ENCODE measurements around the gene HSPA6.
"Not testable (repeated sequence)": the region's sequence is repeated elsewhere in the genome, so short reads cannot be mapped to it uniquely, and the experiment has no call there.

HSPA6 gene

GRCh38 chr1:161531986-161532643 is 7.8 kb downstream of the HSPA6 start:
- H3K4me3 ChIP-seq (ENCODE audit: low read length in 2 of 2), result no peak overlapping the region
- no peak overlapping the region for H2BK15ac ChIP-seq (ENCODE audit: low read length)
- peaks cover 0 to 16% (median 5%) of the 10 kb centered on the region in 3 experiments for H3K27me3 ChIP-seq (ENCODE audit: control insufficient read depth in 3 of 3, insufficient read depth in 3 of 3, low read depth in 1 of 3, low read length in 3 of 3)
- H4K8ac ChIP-seq (ENCODE audit: low read depth, low read length), result no peak overlapping the region
- H2BK120ac ChIP-seq (ENCODE audit: low read depth, low read length), result no peak overlapping the region
- H2AK5ac ChIP-seq (ENCODE audit: low read depth, low read length), result no peak overlapping the region
- WGBS, 2 donors (ENCODE audit: extremely low coverage in 2 of 2, insufficient read length in 2 of 2, insufficient replicate concordance in 1 of 2), result no CpG with 5 or more reads among the region's 22 CpGs
- no peak overlapping the region for H3K18ac ChIP-seq (ENCODE audit: low read length)
- H3K4ac ChIP-seq (ENCODE audit: low read length), result no peak overlapping the region
- H2BK12ac ChIP-seq (ENCODE audit: low read length), result no peak overlapping the region
- H3K9me3 ChIP-seq (replicated peaks in 1 of 2; ENCODE audit: control insufficient read depth in 2 of 2, insufficient read depth in 1 of 2, low read depth in 1 of 2, low read length in 2 of 2), result no peaks in the 10 kb centered on the region
- no peaks in the 10 kb centered on the region for H3K36me3 ChIP-seq (replicated peaks in 1 of 2; ENCODE audit: control insufficient read depth in 2 of 2, insufficient read depth in 2 of 2, low read length in 2 of 2)
- no peak overlapping the region for H3K14ac ChIP-seq (ENCODE audit: low read length)
- H3K23ac ChIP-seq (ENCODE audit: low read depth, low read length, poor library complexity), result no peak overlapping the region
- H3K79me1 ChIP-seq (ENCODE audit: low read depth, low read length), result no peaks in the 10 kb centered on the region
- H4K91ac ChIP-seq (ENCODE audit: low read depth, low read length, poor library complexity), result no peak overlapping the region
- DNase-seq (ENCODE audit: low spot score), result no peak
- no peak overlapping the region for H3K9ac ChIP-seq (ENCODE audit: low read depth, low read length, poor library complexity)
- H3K4me1 ChIP-seq (ENCODE audit: control insufficient read depth in 2 of 2, insufficient read depth in 1 of 2, low read depth in 1 of 2, low read length in 2 of 2), result peaks cover 2 to 8% of the 10 kb centered on the region in 2 donors
- H3K27ac ChIP-seq (replicated peaks; ENCODE audit: low read length), result no peak overlapping the region
- peak overlapping the region; percentile 36 for H2AFZ ChIP-seq (ENCODE audit: low read length)
- peak overlapping the region; percentile 64 for H3K4me2 ChIP-seq (ENCODE audit: insufficient read depth, low read length, poor library complexity, severe bottlenecking)
- no peak overlapping the region for H2BK5ac ChIP-seq (ENCODE audit: low read length)

GRCh38 chr1:161532644-161533567 is 8.6 kb downstream of the HSPA6 start:
- H3K36me3 ChIP-seq (replicated peaks in 1 of 2; ENCODE audit: control insufficient read depth in 2 of 2, insufficient read depth in 2 of 2, low read length in 2 of 2); H3K79me1 ChIP-seq (ENCODE audit: low read depth, low read length); H3K4ac ChIP-seq (ENCODE audit: low read length); H3K9ac ChIP-seq (ENCODE audit: low read depth, low read length, poor library complexity); H3K4me3 ChIP-seq (ENCODE audit: low read length in 2 of 2); H2BK15ac ChIP-seq (ENCODE audit: low read length); H4K8ac ChIP-seq (ENCODE audit: low read depth, low read length); H3K4me1 ChIP-seq (ENCODE audit: control insufficient read depth in 2 of 2, insufficient read depth in 1 of 2, low read depth in 1 of 2, low read length in 2 of 2); H3K23ac ChIP-seq (ENCODE audit: low read depth, low read length, poor library complexity); H4K91ac ChIP-seq (ENCODE audit: low read depth, low read length, poor library complexity); H2BK5ac ChIP-seq (ENCODE audit: low read length); H2BK120ac ChIP-seq (ENCODE audit: low read depth, low read length); H3K14ac ChIP-seq (ENCODE audit: low read length); H2AK5ac ChIP-seq (ENCODE audit: low read depth, low read length); H3K9me3 ChIP-seq (replicated peaks in 1 of 2; ENCODE audit: control insufficient read depth in 2 of 2, insufficient read depth in 1 of 2, low read depth in 1 of 2, low read length in 2 of 2); H2BK12ac ChIP-seq (ENCODE audit: low read length): not testable (repeated sequence)
- Histone ChIP-seq H3K18ac (ENCODE audit: low read length) (peak overlapping the region; percentile 51), H3K27me3 (ENCODE audit: control insufficient read depth in 3 of 3, insufficient read depth in 3 of 3, low read depth in 1 of 3, low read length in 3 of 3) (peaks cover 0 to 16% (median 5%) of the 10 kb centered on the region in 3 experiments), H2AFZ (ENCODE audit: low read length) (peak overlapping the region; percentile 36), H3K4me2 (ENCODE audit: insufficient read depth, low read length, poor library complexity, severe bottlenecking) (peak overlapping the region; percentile 38), H3K27ac (replicated peaks; ENCODE audit: low read length) (peak overlapping the region; percentile 19)
- DNase-seq (ENCODE audit: low spot score), result peak; percentile 44
- WGBS, 2 donors (ENCODE audit: extremely low coverage in 2 of 2, insufficient read length in 2 of 2, insufficient replicate concordance in 1 of 2), result no CpG with 5 or more reads among the region's 16 CpGs

DNA sequence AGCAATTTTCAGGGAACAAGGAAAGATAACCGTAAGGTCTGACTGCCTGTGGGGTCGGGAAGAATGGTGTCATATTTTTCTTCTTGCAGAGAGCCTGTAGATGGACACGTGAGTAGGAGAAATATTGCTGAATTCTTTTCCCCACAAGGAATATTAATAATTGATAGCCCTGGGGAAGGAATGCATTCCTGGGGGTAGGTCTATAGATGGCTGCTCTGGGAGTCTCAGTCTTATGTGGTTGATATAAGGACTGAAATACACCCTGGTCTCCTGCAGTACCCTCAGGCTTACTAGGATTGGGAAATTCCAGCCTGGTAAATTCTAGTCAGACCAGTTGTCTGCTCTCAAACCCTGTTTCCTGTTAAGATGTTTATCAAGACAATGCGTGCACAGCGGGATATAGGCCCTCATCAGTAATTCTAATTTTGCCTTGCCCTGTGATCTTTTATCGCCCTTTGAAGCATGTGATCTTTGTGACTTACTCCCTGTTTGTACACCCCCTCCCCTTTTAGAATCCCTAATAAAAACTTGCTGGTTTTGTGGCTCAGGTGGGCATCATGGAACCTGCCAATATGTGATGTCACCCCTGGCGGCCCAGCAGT is 12.8 kb downstream of the HSPA6 start:
- WGBS, 2 donors (ENCODE audit: extremely low coverage in 2 of 2, insufficient read length in 2 of 2, insufficient replicate concordance in 1 of 2), result no CpG with 5 or more reads among the region's 7 CpGs
- H3K9ac ChIP-seq (ENCODE audit: low read depth, low read length, poor library complexity); H3K79me1 ChIP-seq (ENCODE audit: low read depth, low read length); H3K23ac ChIP-seq (ENCODE audit: low read depth, low read length, poor library complexity); H4K8ac ChIP-seq (ENCODE audit: low read depth, low read length); H3K4me3 ChIP-seq (ENCODE audit: low read length in 2 of 2); H3K36me3 ChIP-seq (replicated peaks in 1 of 2; ENCODE audit: control insufficient read depth in 2 of 2, insufficient read depth in 2 of 2, low read length in 2 of 2); H3K4me2 ChIP-seq (ENCODE audit: insufficient read depth, low read length, poor library complexity, severe bottlenecking); H4K91ac ChIP-seq (ENCODE audit: low read depth, low read length, poor library complexity); H2BK5ac ChIP-seq (ENCODE audit: low read length); H3K14ac ChIP-seq (ENCODE audit: low read length); H2BK15ac ChIP-seq (ENCODE audit: low read length); H2BK120ac ChIP-seq (ENCODE audit: low read depth, low read length); H3K27ac ChIP-seq (replicated peaks; ENCODE audit: low read length); DNase-seq (ENCODE audit: low spot score); H3K4me1 ChIP-seq (ENCODE audit: control insufficient read depth in 2 of 2, insufficient read depth in 1 of 2, low read depth in 1 of 2, low read length in 2 of 2); H3K4ac ChIP-seq (ENCODE audit: low read length); H3K18ac ChIP-seq (ENCODE audit: low read length); H2AFZ ChIP-seq (ENCODE audit: low read length); H3K9me3 ChIP-seq (replicated peaks in 1 of 2; ENCODE audit: control insufficient read depth in 2 of 2, insufficient read depth in 1 of 2, low read depth in 1 of 2, low read length in 2 of 2); H2BK12ac ChIP-seq (ENCODE audit: low read length); H2AK5ac ChIP-seq (ENCODE audit: low read depth, low read length): not testable (repeated sequence)
- H3K27me3 ChIP-seq (ENCODE audit: control insufficient read depth in 3 of 3, insufficient read depth in 3 of 3, low read depth in 1 of 3, low read length in 3 of 3), result peaks cover 0 to 10% (median 4%) of the 10 kb centered on the region in 3 experiments
